GM18517 (cell line): ENCODE results near the gene CORO2B.

ENCODE experiments used
- ATAC-seq: cut with Tn5 transposase; IDR thresholded peaks from one replicate; pipeline ENCODE4 v1.9.1; 2021; ENCODE audit warnings: mild to moderate bottlenecking, moderate library complexity; ENCODE audit not compliant: unreplicated experiment

Gene CORO2B

DNA sequence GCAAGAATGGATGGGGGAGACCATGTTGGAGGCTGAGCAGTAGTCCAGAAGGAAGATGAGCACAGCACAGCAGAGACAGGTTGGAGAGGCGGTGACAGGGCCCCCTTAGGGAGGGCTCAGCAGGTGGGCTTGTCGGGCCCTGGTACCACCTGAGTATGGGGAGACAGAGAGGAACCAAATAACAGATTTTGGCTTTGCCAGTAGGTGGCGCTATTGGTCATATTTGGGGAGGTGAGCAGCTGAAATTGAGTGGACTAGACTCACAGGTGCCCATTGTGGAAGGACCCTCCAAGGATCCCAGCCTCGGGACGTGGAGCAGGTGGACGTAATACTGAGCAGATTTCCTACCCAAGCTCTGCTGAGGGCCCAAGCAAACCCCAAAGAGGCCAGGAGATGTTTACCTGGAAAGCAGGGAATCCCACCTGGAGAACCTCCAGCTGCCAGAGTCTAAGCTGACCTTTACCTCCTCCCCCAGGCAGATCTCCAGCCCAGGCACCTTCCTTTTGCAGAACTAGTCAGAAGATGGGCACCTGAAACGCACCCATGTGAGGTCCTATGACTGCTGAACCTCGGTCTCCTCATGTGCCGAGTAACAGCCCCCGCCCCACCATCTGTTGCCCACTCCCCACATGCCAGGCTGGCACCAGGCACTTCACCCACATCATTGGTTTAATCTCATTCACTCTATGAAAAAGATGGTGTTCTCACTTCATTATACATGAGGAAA, 24.6 kb upstream of the CORO2B start:
- no peak for ATAC-seq

DNA sequence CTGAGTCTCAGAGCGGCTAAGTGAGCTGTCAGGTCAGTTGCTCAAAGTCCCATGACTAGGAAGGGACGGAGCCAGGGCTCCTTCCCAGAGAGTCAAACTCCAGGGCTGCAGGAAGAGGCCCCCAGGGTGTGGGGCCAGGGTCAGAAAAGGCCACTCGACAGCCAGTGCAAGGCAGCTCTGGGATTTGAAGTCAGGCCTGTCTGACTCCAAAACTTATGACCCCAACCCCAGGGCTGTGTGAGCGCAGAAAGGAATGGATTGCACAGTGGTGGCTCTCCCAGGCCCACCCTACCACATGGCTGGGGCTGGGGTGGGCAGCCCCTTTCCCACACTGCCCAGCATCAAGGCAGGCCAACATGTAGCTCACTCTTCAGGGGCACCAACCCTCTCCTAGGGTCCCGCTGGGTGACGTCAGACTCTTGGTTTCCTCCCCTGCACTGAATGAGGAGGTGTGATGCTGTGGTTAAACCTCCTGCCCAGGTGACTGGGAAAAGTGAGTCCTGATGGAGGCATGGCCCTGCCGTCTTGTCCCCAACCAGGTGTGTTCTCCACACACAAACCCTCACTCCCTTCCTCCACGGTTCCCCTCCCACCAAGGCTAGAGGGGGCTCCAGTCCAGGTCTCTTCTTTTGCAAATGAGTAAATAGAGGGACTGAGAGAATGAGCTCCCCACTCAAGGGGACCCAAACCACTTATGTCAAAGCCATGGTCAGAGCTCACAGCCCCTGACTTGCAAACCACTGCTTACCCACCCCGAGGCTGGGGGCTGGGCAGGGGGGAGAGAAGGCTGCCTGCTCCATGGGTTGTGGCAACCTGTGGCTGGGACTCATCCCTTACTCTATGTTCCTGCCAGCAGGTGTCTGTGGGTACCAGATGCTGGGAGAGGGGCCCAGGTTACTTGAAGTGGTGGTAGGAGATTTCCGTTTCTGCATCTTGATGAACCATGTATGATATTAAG, 23.8 kb upstream of the CORO2B start:
- no peak for ATAC-seq

DNA sequence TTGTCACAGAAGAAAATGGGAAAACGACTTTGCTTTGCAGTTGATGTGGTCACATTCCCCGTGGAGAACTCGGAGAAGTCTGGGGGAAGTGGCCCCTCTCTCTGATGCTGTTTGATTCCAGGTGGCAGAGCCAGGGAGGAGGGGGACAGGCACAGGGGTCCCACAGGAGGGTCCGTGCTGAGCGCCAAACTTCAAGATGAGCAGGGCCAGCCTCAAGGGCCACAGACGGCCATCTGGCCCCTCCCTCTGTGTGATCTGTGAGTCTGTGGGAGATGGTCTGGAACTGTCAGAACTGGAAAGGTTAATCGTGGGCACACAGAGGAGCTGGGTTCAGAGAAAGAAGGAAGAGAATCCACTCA, 23.1 kb upstream of the CORO2B start:
- ATAC-seq, result no peak

DNA sequence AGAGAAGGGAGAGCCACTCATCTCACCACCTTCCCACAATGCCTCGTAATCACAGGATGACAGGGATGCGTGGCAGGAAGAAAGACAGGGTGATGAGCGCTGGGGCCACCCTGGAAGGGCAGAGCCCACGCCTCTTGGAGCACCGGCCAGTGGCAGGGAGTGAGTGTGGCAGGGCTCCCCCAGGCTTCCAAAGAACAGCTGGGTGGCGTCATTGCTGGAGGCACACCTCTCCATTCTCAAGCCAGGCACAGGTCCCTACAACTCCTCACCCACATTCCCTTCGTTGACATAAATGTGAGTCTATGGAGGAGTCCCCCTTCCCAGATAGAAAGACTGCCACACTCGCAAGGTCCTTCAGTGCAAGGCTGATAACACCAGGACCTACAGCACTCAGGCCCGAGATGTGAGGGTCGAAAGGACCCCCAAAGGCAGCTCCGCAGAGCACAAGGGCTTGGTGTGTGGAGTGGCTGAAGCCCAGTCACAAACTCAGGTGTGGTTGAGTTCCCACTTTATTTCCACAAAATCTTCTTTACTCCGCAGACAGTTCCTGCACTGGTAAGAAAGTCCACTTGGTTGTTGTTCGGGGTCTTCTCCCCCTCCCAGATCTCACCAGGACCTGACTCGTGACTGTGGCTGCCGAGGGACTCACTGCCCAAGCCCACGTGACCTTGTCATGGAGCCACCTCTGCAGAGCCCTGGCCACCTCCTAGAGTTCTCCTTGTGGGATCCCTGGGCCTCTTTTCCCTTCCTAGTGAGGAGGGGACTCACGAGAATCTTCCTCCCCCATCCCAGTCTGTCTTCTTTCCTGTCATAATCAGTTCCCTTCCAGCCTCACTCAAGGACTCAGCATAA, 22.4 kb upstream of the CORO2B start:
- no peak for ATAC-seq

DNA sequence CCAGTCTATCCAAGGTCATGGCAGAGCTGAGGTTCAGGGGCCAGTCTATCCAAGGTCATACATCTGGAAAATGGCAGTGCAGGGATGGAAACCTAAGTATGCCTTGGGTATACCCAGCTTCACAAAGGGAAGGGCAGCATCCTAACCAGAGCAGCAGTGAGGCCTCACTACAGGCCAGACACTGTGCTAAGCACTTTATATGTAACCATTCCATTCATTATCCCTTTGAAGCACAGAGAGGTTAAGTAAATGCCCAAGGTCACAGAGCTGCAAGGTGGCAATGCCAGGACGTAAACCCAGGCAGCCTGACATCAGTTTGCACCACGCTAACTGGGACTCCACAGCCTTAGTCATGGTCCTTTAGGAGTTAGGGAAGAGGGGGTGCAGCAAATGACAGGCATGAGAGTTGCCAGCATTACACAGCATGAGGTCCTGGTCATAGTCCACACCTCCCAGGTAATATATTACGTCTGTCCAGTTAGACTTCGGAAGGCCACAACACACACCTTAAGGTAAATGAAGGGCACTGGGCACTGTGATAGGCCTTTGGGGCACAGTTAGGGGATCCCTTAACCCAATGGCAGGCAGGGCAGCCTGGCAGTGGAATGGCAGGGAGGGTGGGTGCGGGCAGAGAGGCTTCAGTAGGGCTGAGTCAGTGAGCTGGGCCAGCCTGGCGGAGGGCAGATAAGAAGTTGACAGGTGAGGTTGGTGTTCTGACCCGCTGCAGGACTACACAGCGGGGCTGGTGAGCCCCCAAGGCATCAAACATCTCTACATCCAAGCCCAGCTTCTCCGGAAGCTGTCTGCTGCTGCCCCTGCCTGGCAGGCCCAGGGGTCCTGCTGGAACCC, 21.1 kb upstream of the CORO2B start:
- no peak for ATAC-seq

DNA sequence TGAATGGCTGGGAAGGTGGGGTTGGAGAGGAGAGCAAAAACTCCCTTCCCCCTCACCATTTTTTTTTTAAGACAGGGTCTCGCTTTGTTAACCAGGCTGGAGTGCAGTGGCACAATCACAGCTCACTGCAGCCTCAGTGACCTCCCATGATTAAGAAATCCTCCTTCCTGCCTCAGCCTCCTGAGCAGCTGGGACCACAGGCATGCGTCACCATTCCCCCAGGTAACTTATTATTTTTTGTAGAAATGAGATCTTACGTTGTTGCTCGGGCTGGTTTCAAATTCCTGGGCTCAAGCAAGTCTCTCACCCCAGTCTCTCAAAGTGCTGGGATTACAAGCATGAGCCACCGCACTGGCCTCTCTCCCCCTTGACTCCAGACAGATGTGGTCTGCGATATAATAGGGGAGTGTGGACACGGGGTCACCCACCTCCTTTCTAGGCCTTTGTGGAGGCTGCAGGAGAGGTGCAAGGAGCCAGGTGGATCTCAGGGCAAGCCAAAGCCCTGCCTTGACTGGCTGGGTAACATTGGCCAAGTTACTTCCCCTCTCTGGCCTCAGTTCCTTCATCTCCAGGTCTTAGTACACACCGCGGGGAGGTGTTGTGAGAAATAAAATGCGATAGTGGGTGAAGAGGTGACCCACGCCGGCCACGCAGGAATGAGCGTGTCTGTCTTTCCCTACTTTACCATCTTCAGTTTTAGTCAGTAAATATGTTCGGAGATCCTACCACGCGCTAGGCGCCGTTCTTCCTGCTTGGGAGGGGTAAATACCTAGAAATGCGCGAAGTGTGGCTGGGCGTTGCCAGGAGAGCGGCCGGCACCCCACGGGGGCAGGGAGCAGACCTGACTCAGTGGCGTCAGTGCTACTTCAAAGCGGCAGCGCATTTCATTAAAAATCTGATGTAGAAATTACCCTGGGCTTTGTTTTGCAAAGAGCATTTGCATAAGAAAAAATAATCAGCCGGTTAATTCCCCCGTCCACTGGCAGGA, 20.2 kb upstream of the CORO2B start:
- ATAC-seq, result no peak

DNA sequence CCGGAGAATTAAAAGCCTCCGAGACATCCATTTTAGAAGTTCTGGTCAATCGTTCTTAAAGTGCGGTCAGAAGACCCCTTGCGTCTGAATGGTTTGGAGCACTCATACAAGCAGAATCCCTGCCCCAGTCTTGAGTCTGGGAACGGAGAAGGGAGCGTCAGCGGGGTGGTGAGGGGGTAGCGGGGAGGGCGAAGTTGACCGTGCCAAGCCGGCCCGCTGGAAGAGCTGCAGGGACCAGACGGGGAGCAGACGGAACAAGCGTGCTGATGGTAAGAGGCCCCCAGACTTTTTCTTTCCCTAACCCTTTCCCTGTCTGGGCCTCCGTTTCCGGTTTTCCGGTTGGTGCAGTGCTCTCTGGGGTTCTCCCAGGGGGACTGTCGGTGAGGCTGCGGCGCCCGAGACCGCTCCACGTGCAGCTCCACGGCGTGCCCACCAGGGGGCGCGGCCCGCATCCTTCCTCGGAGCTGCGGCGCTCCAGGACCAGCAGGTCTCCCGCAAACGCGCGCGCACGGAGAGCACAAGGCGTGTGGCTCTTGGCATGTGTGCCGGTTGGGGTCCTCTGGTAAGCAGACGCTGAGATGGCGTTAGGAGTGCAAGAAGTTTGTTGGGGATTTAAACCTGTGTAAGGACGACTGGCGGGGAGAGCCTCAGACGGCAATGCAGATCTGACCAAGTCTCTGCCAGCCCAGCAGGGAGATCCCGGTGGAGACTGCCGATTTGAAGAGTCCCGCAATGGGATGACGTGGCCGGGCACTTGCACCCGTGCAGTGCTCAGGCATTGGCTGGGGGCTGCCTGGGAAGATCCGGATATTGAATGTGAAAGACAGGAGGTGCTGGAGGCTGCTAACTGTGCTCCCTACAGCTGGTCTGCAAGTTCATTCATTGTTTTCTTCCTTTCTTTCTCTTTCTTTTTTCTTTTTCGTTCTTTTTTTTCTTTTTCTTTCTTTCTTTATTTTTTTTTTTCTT, 19.2 kb upstream of the CORO2B start:
- ATAC-seq, result no peak

DNA sequence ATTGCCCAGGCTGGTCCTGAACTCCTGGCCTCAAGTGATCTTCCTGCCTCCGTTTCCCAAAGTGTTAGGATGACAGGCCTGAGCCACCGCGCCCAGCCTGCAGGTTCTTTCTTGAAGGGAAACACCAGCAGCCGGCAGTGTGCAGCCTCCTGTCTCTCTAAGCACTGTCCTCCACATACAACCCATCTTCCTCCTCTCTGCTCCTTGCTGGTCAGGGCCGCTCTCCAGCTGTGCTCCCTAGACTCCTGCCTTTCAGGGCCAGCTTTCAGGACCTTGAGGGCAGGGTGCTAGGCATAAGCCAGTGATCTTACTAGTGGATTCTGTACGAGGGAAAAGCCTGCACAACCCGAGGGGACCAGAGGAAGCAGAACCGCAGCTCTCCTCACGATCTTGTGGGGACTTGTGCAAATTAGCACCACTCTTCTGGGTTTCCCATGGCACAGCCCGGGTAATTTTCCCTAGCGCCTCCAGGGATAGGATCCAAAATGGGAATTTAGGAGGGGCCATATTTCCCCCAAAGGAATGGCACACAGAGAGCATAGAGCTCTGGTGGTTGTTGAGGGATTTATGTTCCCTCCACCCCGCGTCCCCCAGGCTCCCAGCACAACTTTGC, 18.2 kb upstream of the CORO2B start:
- ATAC-seq, result no peak

DNA sequence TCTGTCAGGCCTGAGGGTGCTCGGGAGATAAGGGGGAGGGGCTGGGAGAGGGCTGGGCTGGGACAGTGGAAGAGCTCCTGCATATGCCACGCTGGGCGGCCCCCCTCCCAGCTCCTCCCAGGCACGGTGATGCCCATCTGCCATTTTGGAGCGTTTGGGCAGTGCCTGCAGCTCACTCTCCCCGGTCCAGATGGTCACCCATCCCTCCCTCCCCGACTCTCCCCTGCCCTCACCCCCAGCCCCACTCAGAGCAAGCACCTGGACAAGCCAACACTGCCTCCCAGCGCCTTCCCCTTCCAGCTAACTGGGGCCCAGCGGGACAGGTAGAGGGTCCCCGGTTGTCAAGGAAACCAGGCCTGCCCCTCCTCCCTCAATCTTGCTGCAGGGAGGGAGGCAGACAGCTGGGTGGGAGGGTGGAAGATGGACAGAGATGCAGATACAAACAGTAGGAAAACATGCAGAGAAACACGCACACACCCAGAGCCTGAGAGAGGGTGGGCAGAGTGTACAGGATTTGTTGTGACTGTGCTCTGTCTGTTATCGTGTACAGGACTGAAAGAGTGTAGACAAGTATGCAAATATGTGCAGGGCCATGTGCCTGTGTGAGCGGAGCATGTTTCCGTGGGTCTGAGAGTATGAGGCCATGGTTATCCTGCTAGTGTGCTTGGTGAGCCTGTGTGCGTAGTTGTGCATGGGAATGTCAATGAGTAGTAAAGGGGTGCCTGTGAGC, 17.5 kb upstream of the CORO2B start:
- no peak for ATAC-seq

DNA sequence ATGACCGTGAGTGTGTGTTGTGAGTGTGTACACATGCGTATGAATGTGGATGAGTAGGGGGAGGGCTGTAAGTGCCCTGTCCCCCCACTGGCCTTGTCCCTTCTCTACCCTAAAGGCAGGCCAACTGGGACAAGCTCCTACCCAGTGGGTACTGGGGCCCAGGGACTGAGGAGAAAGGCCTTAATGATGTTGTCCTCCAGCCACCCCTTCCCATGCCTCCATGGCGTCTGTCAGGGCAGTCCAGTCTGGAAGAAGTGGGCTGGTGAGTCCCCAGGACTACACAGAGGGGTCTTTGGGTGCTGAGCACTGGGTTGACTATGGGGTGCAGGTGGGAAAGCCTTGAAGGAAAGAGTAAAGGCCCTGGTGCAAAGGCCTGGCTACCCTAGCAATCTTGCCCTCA, 16.9 kb upstream of the CORO2B start:
- ATAC-seq, result no peak

DNA sequence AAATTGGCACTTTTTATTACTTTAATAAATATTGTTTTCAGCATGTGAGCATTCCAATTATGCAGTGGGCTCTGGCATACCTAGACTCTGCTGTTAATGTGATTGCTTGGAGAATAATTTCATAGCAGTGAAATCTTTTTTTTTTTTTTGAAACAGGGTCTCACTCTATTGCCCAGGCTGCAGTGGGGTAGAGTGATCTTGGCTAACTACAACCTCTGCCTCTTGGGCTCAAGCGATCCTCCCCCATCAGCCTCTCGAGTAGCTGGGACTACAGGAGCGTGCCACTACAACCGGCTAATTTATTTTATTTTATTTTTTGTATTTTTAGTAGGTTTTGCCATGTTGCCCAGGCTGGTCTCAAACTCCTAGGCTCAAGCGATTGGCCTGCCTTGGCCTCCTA, 14.6 kb upstream of the CORO2B start:
- no peak for ATAC-seq

DNA sequence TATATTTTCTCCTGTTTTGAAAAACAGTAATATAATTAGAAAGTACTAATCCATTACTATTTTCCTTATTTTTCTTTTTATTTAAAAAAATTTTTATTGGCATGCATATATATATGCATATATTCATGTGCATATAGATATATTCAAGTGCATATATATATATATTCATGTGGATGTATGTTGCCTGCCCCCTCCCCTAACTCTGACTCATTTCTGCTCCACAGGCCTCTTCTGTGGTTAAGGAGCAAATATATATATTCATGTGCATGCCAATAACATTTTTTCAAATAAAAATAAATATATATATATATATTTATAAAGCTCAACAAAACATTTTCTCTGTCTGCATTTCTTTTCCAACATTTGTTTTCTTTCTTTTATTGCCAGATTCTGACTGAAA, 13.6 kb upstream of the CORO2B start:
- no peak for ATAC-seq

DNA sequence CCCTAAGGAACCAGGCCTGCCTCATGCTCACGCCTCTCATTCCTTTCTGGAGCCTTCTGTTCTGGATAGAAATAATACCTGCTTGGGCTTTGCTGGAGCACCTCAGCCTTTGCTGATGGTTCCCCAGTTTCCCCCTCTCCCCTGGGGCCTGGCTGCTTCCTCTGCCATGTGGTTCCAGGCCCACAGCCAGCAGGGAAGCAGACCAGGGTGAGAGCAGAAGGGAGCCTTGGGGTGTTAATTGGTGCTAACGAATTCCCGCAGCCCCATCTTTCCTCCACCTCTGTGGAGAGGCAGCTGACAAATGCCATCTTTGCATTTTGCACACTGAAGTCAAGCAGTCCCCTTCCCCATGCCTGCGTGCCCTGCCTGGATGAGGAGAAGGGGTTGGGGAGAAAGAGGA, 13.1 kb upstream of the CORO2B start:
- ATAC-seq, result no peak

DNA sequence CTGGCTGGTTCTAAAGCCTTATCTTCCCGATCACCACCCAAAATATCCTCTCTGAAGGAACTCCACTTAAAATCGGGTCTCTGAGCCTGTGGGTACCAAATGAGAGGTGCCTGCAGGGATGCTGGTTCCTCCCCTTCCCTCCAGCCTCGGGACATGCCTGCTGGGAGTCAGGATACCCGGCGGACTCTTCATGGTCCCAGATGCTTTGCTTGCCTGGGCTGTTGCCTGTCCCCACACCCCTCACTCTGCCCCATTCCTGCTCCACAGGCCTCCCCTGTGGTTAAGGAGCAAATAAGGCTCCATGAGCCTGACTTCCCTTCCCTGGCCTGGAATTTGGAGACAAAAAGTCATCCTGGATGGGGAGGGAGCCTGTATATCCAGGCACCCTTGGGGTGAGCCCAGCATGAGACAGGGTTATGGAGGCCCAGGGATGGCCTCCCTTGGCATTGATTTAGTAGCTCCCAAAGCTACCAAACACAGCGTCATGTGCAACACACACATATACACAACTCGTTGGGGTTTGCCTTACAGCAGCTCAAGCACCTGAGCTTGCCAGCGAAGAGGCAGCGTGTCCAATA, 12.3 kb upstream of the CORO2B start:
- ATAC-seq, result no peak

DNA sequence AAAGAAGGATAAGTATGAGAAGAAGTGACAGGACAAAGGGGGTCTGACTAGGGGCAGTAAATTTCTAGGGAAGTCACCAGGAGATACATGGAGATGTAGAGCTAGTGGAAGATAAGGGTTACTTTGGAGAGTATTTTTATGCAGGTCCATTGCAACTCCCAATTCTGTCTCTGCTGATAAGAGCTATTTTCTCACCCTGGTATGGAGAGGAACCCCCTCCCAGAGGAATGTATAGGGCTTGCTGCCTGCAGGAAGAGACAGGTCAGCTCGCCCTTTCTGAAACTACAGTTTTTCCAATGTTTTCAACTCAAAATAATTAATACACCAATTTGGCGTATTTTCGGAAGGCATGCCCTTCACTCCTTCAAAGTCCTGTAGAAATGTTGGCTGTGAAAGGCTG, 11.4 kb upstream of the CORO2B start:
- no peak for ATAC-seq

DNA sequence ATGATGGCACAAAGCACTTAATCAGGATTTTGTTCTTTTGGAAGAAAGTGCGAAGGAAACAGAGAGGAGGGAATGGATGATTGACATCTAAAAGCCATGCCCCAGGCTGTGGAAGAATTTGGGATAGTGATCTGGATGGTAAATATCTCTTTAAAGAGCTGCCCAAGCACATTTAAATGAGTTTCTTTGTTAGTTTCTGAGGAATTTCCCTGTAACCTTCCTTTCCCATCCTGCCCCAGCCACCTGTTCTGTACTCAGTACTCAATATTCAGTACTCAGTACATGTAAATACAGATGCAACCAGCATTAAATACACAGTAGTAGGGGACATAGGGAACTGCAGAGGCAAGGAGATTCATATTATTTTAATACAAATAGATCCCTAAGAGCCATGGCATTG, 7.8 kb upstream of the CORO2B start:
- no peak for ATAC-seq

DNA sequence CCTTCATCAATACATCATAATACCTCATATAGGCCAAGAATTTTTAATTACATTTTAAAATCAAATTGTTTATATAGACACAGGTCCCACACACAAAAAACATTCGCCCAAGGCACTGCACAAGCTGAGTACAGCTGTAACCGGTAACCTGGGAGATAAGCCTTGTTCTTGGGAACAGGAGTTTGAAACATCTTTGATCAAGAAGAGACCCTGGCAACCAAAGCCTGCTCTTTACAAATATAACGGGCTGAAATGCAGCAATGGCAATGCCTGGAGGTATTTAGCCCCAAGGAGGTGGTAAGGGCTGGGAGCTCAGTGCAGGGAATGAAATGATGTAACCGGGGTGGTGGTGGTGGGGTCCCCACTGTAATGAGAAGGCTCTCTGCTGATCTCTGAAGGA, 7.2 kb upstream of the CORO2B start:
- no peak for ATAC-seq
